ENCODE measurements around the gene MT1A.

GRCh38 chr16:56631197-56631596 lies 7.3 kb upstream of the MT1A start:
- TF ChIP-seq CTCF (IDR thresholded peaks at IDR 0.05) = no peak
- TF ChIP-seq POLR2A (IDR thresholded peaks at IDR 0.05) = no peak

All from tibial nerve (tissue), 3 donors.